Erythroblast (primary cell): Measurements from ENCODE around the gene CYP24A1.

Source experiments
- GATA1 ChIP-seq: IDR thresholded peaks from 2 replicates; pipeline ENCODE4 v1.6.1; 2011; ENCODE audit warnings: low read depth, mild to moderate bottlenecking, control low read depth, low read length, moderate library complexity
- POLR2A ChIP-seq: IDR thresholded peaks from 2 replicates; pipeline ENCODE4 v1.6.1; 2011; ENCODE audit warnings: mild to moderate bottlenecking, low read length

- no peak for TF ChIP-seq POLR2A
- no peak for TF ChIP-seq GATA1
Measured at GRCh38 chr20:54170026-54170471, 3.7 kb downstream of the CYP24A1 start.
